Effector memory CD4-positive, alpha-beta T cell (primary cell): ENCODE data around the gene KRTAP5-5.
"Not testable (repeated sequence)": the region's sequence is repeated elsewhere in the genome, so short reads cannot be mapped to it uniquely, and the experiment has no call there.

Experiments
- DNase-seq, 3 donors: peaks; one replicate each; pipeline ENCODE4 v3.0.0-alpha.2; 2020
- H3K27ac ChIP-seq: 2 replicates; pipeline ENCODE4 v1.7.0; 2013; ENCODE audit warnings: mild to moderate bottlenecking, low read length, moderate library complexity; ENCODE audit not compliant: insufficient read depth, poor library complexity, severe bottlenecking
- H3K27me3 ChIP-seq: replicated peaks from 2 replicates; pipeline ENCODE4 v1.7.0; 2013; ENCODE audit warnings: mild to moderate bottlenecking, low read length; ENCODE audit not compliant: insufficient read depth, control insufficient read depth, poor library complexity, severe bottlenecking
- H3K36me3 ChIP-seq: 2 replicates; pipeline ENCODE4 v1.7.0; 2013; ENCODE audit warnings: mild to moderate bottlenecking, low read length, moderate library complexity; ENCODE audit not compliant: control insufficient read depth, insufficient read depth
- H3K4me1 ChIP-seq: 2 replicates; pipeline ENCODE4 v1.7.0; 2013; ENCODE audit warnings: low read length, mild to moderate bottlenecking; ENCODE audit not compliant: control insufficient read depth, insufficient read depth, poor library complexity, severe bottlenecking
- H3K4me3 ChIP-seq: 2 replicates; pipeline ENCODE4 v1.7.0; 2013; ENCODE audit warnings: low read length, low read depth, mild to moderate bottlenecking; ENCODE audit not compliant: insufficient read depth, poor library complexity, severe bottlenecking
- H3K9me3 ChIP-seq: 2 replicates; pipeline ENCODE4 v1.7.0; 2013; ENCODE audit warnings: mild to moderate bottlenecking, low read length, moderate library complexity; ENCODE audit not compliant: control insufficient read depth

Gene KRTAP5-5

GRCh38 chr11:1605923-1606322 lies 23.7 kb upstream of the KRTAP5-5 start:
- not testable (repeated sequence) for H3K4me3 ChIP-seq, H3K9me3 ChIP-seq, H3K27me3 ChIP-seq, H3K27ac ChIP-seq, H3K36me3 ChIP-seq, H3K4me1 ChIP-seq, DNase-seq

GRCh38 chr11:1607156-1607845 lies 22.3 kb upstream of the KRTAP5-5 start:
- not testable (repeated sequence) for H3K27me3 ChIP-seq, H3K4me3 ChIP-seq, H3K9me3 ChIP-seq, H3K4me1 ChIP-seq, H3K36me3 ChIP-seq, H3K27ac ChIP-seq, DNase-seq

- not testable (repeated sequence) for H3K27ac ChIP-seq, H3K36me3 ChIP-seq, H3K4me1 ChIP-seq, H3K4me3 ChIP-seq, H3K27me3 ChIP-seq, DNase-seq, H3K9me3 ChIP-seq
These were observed 21.7 kb upstream of the KRTAP5-5 start for GRCh38 chr11:1607901-1608300.

GRCh38 chr11:1608363-1608762 lies 21.2 kb upstream of the KRTAP5-5 start, which contains the start of gene KRTAP5-3:
Gene KRTAP5-3, minus strand, starts transcription at chr11:1608463. Its CDS starts 78 bp downstream, at chr11:1608385.
- Histone ChIP-seq H3K27ac (no peak within 1 kb of the TSS), H3K36me3 (no peaks in the 10 kb centered on the region), H3K9me3 (no peaks in the 10 kb centered on the region), H3K27me3 (no peaks in the 10 kb centered on the region), H3K4me3 (no peak within 1 kb of the TSS), H3K4me1 (no peaks in the 10 kb centered on the region)
- no peak for DNase-seq

GRCh38 chr11:1618231-1618630 lies 11.3 kb upstream of the KRTAP5-5 start:
- DNase-seq: no peak
- Histone ChIP-seq H3K4me3 (no peak overlapping the region), H3K9me3 (no peaks in the 10 kb centered on the region), H3K27ac (no peak overlapping the region), H3K36me3 (no peaks in the 10 kb centered on the region), H3K4me1 (no peaks in the 10 kb centered on the region), H3K27me3 (no peaks in the 10 kb centered on the region)

GRCh38 chr11:1619449-1619848 lies 10.1 kb upstream of the KRTAP5-5 start:
- no peak overlapping the region for H3K4me3 ChIP-seq
- no peaks in the 10 kb centered on the region for H3K27me3 ChIP-seq
- DNase-seq: peak; percentile 6 to 30 (median 8)

GRCh38 chr11:1622086-1622485 lies 7.5 kb upstream of the KRTAP5-5 start, which contains the start of gene KRTAP5-4:
Gene KRTAP5-4, minus strand, starts transcription at chr11:1622138. Its CDS starts 45 bp downstream, at chr11:1622093.
- no peak within 1 kb of the TSS for H3K27ac ChIP-seq

More at GRCh38 chr11:1619449-1619848, 10.1 kb upstream of the KRTAP5-5 start:
- Histone ChIP-seq H3K27ac (no peak overlapping the region), H3K4me1 (no peaks in the 10 kb centered on the region), H3K36me3 (no peaks in the 10 kb centered on the region), H3K9me3 (no peaks in the 10 kb centered on the region)

GRCh38 chr11:1623716-1624115 lies 5.9 kb upstream of the KRTAP5-5 start:
- Histone ChIP-seq H3K27ac (no peak overlapping the region), H3K27me3 (no peaks in the 10 kb centered on the region), H3K9me3 (no peaks in the 10 kb centered on the region), H3K36me3 (no peaks in the 10 kb centered on the region), H3K4me1 (peaks cover 3% of the 10 kb centered on the region), H3K4me3 (no peak overlapping the region)
- no peak for DNase-seq

More at GRCh38 chr11:1622086-1622485, 7.5 kb upstream of the KRTAP5-5 start, which contains the start of gene KRTAP5-4:
- Histone ChIP-seq H3K27me3 (no peaks in the 10 kb centered on the region), H3K4me3 (no peak within 1 kb of the TSS), H3K36me3 (no peaks in the 10 kb centered on the region), H3K4me1 (no peaks in the 10 kb centered on the region), H3K9me3 (no peaks in the 10 kb centered on the region)
- no peak for DNase-seq

- Histone ChIP-seq H3K4me3 (no peak overlapping the region), H3K27ac (no peak overlapping the region), H3K9me3 (no peaks in the 10 kb centered on the region), H3K36me3 (no peaks in the 10 kb centered on the region), H3K4me1 (peaks cover 10% of the 10 kb centered on the region), H3K27me3 (no peaks in the 10 kb centered on the region)
- no peak for DNase-seq
These were observed 5.0 kb upstream of the KRTAP5-5 start for GRCh38 chr11:1624621-1625020.

- no peak for DNase-seq
- Histone ChIP-seq H3K4me1 (peaks cover 10% of the 10 kb centered on the region), H3K27ac (no peak overlapping the region), H3K27me3 (peaks cover 2% of the 10 kb centered on the region), H3K4me3 (no peak overlapping the region), H3K36me3 (no peaks in the 10 kb centered on the region), H3K9me3 (no peaks in the 10 kb centered on the region)
These were observed 4.0 kb upstream of the KRTAP5-5 start for GRCh38 chr11:1625541-1625940.
